T-helper 22 cell (primary cell): ENCODE data around the gene IRF8.

ENCODE experiments used
- DNase-seq: peaks from one replicate; pipeline ENCODE4 v3.0.0-alpha.2; 2020; ENCODE audit warnings: low read depth

Gene IRF8

GRCh38 chr16:85913688-85914422, 14.9 kb downstream of the IRF8 start:
- DNase-seq, result no peak

GRCh38 chr16:85914423-85914794, 15.4 kb downstream of the IRF8 start:
- DNase-seq, result no peak

DNA sequence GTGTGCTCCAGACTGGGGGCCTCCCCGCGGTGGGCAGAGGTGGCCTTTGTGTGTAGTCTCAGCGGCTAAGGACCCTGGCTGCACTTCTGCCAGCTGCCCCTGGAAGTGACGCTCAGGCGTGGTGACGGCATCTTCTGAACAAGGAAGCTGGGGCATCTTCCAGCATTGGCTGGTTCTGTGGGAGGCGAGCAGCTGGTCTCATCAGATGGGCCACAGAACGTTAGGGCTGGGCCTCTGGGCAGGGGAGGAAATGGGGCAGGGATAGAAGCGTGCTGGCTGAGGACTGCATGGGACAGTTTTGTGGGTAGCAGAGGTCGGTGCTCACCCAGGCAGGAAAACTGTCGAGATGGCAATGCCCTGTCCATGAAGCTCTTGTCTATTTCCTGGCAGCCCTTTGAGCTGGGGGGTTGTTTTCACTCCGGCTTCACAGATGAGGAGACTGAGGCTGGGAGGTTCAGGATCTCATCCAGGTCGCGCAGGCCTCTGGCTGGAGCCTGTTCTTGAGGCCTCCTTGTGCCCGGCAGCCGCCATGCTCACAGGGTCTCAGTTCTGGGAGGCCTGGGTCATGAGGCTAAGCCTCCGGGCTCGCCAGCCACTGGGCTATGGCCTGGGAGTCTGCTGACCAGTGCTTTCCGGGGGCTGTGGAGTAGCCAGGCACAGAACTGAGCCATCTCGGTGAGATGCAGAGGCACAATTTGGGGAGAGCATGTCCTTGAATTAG, 16.3 kb downstream of the IRF8 start:
- DNase-seq, result no peak

DNA sequence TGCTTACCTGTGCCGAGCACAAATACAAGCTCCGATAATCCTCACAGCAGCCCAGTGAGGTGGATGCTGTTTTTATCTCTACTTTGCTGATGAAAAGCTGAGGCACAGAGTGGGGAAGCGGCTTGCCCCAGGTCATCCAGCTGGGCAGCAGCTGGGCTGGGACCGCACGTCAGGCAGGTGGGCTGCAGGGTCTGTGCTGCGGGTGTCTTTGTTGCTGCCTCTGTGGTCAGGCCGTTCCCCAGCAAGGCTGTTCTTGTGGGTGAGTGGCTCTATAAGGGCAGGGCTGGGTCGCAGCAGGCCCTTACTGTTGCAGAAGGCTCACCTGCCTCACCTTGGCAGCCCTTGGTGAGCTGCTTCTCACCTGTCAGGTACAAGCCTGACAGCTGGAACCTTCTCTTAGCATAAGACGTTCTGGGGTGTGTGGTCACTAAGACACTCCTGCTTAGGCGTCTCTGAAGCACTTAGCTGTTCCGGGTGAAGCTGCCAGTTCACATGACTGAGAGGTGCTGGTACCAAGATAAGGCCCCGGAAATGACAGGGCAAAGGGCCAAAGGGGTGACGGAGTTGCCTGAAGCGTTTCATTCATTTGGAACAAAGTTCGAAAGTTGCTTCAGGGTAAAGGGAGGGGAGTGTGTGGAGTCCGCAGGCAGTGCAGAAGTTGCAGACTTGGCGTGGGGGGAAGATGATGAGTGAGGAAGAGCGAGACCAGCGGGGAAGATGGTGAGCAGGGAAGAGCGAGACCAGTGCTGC, 17.4 kb downstream of the IRF8 start:
- DNase-seq, result no peak

DNA sequence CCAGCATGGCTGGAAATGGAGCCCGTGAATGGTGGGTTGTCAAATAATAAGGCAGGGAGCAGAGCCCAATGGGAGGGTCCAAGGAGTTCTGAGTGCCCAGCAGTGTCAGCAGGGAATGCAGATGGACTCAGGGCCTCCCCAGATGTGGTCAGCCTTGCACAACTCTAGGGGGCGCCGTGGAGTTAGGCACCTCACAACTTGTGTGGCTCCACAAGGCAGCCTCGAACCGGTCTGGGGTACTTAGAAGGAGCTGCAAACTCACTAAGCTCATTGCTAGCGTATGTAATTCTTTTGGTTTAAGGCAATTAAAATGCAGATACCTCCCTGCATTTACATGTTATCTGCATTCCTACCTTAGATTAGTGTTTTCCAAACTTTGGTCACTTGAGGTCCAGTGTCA, 18.1 kb downstream of the IRF8 start:
- no peak for DNase-seq

DNA sequence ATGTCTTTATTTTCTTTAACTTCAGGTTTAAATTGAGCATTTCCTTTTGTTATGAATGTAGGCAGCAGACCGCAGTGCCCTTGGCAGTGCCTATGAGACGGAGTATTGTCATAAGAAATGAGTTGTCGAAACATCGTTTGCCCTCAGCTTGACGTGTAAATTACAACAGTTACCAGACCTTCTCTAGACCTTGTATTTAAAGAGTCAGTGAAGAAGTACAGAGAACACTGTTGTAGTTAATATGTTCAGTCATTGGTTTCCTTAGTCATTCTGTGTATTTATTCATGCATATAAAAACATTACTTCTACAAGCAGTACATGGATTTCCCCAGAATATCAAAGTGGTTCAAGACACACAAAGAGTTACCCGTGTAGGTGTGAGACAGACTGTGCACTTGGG, 19.0 kb downstream of the IRF8 start:
- no peak for DNase-seq

- DNase-seq, result no peak
These were observed 19.5 kb downstream of the IRF8 start for GRCh38 chr16:85918436-85918835.

DNA sequence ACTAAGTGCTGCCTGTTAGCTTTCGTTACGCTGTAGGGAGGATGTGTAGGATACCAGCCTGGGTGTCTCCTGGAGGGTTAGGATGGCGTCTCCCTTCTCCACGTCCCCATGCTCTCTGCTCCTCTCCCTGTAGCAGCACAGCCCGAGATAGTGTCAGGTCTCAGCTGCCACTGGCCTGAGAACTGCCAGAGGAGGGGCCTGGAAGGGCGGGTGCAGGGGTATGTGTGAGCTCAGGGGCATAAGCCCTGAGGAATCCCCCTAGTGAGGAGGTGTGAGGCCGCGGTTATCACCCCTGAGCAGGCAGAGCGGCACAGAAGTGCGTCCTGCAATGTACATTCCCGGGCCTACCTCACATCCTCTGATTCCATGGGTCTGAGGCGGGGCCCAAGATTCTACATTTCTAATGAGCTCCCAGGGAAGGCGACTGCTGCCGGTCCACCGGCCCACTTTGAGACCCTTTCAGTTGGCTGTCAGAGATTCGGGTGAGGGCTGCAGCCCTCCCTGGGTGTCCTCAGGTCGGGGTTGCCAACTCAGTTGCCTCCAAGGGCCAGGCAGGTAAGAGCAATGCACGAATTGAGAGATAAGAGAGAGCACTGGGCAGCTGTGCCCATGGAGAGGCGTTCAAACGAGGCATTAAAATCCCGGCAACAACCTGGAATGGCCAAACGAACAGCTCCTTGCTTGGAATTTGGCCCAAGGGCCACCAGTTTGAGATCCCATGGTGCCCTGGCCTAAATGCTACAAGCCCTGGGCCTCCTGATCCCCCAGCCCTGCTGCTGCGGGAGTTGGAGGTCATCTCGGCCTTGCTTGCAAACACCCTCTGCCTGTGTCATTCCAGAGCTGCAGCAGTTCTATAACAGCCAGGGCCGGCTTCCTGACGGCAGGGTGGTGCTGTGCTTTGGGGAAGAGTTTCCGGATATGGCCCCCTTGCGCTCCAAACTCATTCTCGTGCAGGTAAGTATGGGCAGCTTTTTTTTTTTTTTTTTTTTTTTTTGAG, 20.6 kb downstream of the IRF8 start:
- no peak for DNase-seq

GRCh38 chr16:85921026-85921425, 22.1 kb downstream of the IRF8 start:
- DNase-seq, result no peak

- DNase-seq, result no peak
These were observed 24.4 kb downstream of the IRF8 start for GRCh38 chr16:85923153-85924021.

GRCh38 chr16:85924675-85925074, 25.7 kb downstream of the IRF8 start:
- DNase-seq, result no peak

GRCh38 chr16:85926370-85926769, 27.4 kb downstream of the IRF8 start:
- no peak for DNase-seq

DNA sequence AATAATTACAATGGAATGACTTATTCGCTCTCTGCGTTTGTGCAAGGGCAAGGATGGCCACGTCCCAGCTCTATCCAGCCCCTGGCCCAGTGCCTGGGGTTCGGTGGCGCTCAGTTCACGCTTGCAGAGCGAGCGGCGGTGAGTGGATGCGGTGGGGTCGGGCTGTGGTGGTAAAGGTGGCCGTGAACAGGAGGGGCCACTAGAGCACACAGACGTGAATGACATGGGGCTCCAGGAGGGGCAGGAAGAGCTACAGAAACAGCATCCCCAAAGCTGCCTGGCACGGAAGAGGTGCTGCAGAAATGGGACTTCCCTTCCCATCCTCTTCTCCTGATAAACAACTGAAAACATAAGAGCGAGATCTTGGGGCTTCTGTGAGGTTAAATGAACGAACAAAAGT, 28.4 kb downstream of the IRF8 start:
- no peak for DNase-seq

DNA sequence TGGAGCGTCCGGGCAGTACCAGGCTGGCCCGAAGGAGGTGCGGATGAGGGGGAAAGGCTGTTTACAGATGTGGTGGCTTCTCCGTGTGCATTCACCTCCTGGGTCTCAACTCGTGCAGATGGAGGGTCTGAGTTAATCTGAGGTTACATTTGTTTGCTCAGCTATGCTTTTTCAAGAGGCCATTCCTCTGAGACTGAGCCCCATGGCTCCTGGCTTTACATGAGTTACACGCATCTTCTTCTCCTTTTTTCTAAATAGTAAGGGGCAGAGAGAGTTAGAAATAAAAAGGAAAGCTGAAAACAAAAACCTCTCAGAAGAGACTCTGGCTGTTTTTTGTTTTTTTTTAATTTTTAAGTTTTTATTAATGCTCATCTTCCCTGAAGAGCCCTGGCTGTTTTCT, 29.0 kb downstream of the IRF8 start:
- DNase-seq, result no peak

GRCh38 chr16:85928401-85928820, 29.4 kb downstream of the IRF8 start:
- no peak for DNase-seq

- no peak for DNase-seq
These were observed 30.3 kb downstream of the IRF8 start for GRCh38 chr16:85929259-85929721.

GRCh38 chr16:85930301-85930700, 31.3 kb downstream of the IRF8 start:
- DNase-seq, result no peak

- no peak for DNase-seq
These were observed 32.8 kb downstream of the IRF8 start for GRCh38 chr16:85931596-85932402.

GRCh38 chr16:85934210-85934609, 35.2 kb downstream of the IRF8 start:
- DNase-seq, result no peak
